OCI-LY1 (cell line): ENCODE results near the gene ANKMY1.

Experiments
- H2AFZ ChIP-seq: fragments of 200-600 bp; sonication (generic), shearing (Covaris generic); 2 replicates; pipeline ENCODE4 v1.6.0; 2014; ENCODE audit warnings: antibody characterized with exemption, mild to moderate bottlenecking, low read length
- H3F3A ChIP-seq: fragments of 200-600 bp; sonication (generic), shearing (Covaris generic); 2 replicates; pipeline ENCODE4 v1.6.0; 2014; ENCODE audit warnings: mild to moderate bottlenecking, antibody characterized with exemption, low read length, moderate library complexity; ENCODE audit not compliant: insufficient read depth
- H3K27ac ChIP-seq: fragments of 200-600 bp; sonication (generic); 2 replicates; pipeline ENCODE4 v1.5.1; 2014; ENCODE audit warnings: low read length, mixed run types, mild to moderate bottlenecking, low read depth; ENCODE audit not compliant: poor library complexity, severe bottlenecking
- H3K27me3 ChIP-seq: fragments of 200-600 bp; sonication (generic); 2 replicates; pipeline ENCODE4 v1.6.0; 2014; ENCODE audit warnings: antibody characterized with exemption, mild to moderate bottlenecking, low read length, moderate library complexity; ENCODE audit not compliant: insufficient read depth
- H3K36me3 ChIP-seq: fragments of 200-600 bp; sonication (generic); 2 replicates; pipeline ENCODE4 v1.6.1; 2014; ENCODE audit warnings: mild to moderate bottlenecking, antibody characterized with exemption, low read length, moderate library complexity, mixed read lengths; ENCODE audit not compliant: insufficient read depth
- H3K4me1 ChIP-seq: fragments of 200-600 bp; sonication (generic); 2 replicates; pipeline ENCODE4 v1.5.1; 2014; ENCODE audit warnings: mild to moderate bottlenecking, low read length, moderate library complexity; ENCODE audit not compliant: insufficient read depth, severe bottlenecking
- H3K4me2 ChIP-seq: fragments of 200-600 bp; sonication (generic), shearing (Covaris generic); 2 replicates; pipeline ENCODE4 v1.6.1; 2014; ENCODE audit warnings: low read length
- H3K4me3 ChIP-seq: fragments of 200-600 bp; sonication (generic); 2 replicates; pipeline ENCODE4 v1.5.1; 2014; ENCODE audit warnings: low read length, low read depth, mild to moderate bottlenecking, mixed read lengths; ENCODE audit not compliant: poor library complexity, severe bottlenecking
- H3K79me2 ChIP-seq: fragments of 200-600 bp; shearing (Covaris generic); 2 replicates; pipeline ENCODE4 v1.6.1; 2016; ENCODE audit warnings: mixed run types, low read length, mixed read lengths; ENCODE audit not compliant: insufficient read depth
- H3K9ac ChIP-seq: fragments of 200-600 bp; sonication (generic), shearing (Covaris generic); 2 replicates; pipeline ENCODE4 v1.6.1; 2014; ENCODE audit warnings: mild to moderate bottlenecking, low read length, mixed read lengths
- H3K9me2 ChIP-seq: fragments of 200-600 bp; sonication (generic), shearing (Covaris generic); 2 replicates; pipeline ENCODE4 v1.6.1; 2014; ENCODE audit warnings: low read depth, mild to moderate bottlenecking, low read length, mixed read lengths
- H3K9me3 ChIP-seq: fragments of 200-600 bp; shearing (Covaris generic); 2 replicates; pipeline ENCODE4 v1.6.1; 2014; ENCODE audit warnings: low read length, mixed read lengths
- H4K20me1 ChIP-seq: fragments of 200-600 bp; sonication (generic), shearing (Covaris generic); 2 replicates; pipeline ENCODE4 v1.6.0; 2016; ENCODE audit warnings: mild to moderate bottlenecking, low read length; ENCODE audit not compliant: insufficient read depth
- EZH2 ChIP-seq: fragments of 200-600 bp; sonication (generic), shearing (Covaris generic); IDR thresholded peaks from 2 replicates; pipeline ENCODE4 v1.8.0; 2017; ENCODE audit warnings: borderline replicate concordance, mixed run types, mild to moderate bottlenecking, antibody characterized with exemption, low read length, moderate library complexity, mixed read lengths
- TF ChIP-seq, protein P1 (sequence below): fragments of 200-600 bp; sonication (generic), shearing (Covaris generic); IDR thresholded peaks from 2 replicates; pipeline ENCODE4 v1.5.1; 2017; ENCODE audit warnings: mild to moderate bottlenecking, antibody characterized with exemption, low read length, moderate library complexity, mixed read lengths

Gene ANKMY1

DNA sequence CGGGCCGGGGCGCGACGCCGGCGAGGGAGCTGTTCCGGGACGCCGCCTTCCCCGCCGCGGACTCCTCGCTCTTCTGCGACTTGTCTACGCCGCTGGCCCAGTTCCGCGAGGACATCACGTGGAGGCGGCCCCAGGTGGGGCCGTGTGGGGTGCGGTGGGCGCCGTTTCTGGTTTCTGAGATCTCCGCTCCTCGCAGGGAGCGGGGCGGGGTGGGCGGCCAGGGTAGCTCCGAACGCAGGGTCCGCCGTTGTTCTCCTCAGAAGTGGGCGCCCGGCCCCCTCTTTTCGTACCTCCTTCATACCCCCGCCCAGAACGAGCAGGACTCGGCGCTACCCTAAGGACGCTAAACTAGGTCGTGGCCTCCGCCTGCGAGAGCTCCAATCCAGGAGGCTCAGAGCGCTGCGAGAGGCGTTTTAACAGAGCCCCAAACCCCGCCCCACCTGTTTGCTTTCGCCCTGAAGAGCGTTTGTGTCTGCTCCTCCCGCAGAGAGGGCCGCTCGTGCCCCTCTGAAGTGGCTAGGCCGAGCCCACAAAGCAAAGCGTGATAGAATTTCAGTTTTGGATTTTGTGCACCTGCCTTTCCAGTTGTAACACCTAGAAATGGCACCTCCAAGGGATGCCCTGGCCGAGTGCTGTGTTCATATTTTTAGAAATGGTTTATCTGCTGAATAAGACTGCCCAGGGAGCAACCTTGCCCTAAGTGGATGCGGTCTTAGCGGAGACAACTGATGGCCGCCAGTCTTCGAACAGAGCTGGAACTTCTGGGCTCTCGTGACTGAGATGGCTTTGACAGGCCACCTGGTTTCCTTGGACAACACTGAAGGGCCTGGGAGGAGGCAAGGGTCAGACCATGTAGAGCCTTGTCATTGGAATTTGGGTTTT lies 29.4 kb upstream of the ANKMY1 start:
- H3K4me1 ChIP-seq, result peaks cover 40% of the 10 kb centered on the region
- H3K79me2 ChIP-seq, result peaks cover 6% of the 10 kb centered on the region; the same call in 1 of the 2 replicates
- H3K4me2 ChIP-seq, result peak overlapping the region; percentile 83
- H3K9ac ChIP-seq, result peak overlapping the region; percentile 80
- no peak overlapping the region for H2AFZ ChIP-seq
- TF ChIP-seq, protein P1, sequence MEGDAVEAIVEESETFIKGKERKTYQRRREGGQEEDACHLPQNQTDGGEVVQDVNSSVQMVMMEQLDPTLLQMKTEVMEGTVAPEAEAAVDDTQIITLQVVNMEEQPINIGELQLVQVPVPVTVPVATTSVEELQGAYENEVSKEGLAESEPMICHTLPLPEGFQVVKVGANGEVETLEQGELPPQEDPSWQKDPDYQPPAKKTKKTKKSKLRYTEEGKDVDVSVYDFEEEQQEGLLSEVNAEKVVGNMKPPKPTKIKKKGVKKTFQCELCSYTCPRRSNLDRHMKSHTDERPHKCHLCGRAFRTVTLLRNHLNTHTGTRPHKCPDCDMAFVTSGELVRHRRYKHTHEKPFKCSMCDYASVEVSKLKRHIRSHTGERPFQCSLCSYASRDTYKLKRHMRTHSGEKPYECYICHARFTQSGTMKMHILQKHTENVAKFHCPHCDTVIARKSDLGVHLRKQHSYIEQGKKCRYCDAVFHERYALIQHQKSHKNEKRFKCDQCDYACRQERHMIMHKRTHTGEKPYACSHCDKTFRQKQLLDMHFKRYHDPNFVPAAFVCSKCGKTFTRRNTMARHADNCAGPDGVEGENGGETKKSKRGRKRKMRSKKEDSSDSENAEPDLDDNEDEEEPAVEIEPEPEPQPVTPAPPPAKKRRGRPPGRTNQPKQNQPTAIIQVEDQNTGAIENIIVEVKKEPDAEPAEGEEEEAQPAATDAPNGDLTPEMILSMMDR, result no peak
- no peak for TF ChIP-seq EZH2
- H3K9me2 ChIP-seq, result no peaks in the 10 kb centered on the region
- H3K27me3 ChIP-seq, result no peaks in the 10 kb centered on the region
- H3K4me3 ChIP-seq, result peak overlapping the region; percentile 71
- no peaks in the 10 kb centered on the region for H4K20me1 ChIP-seq
- no peaks in the 10 kb centered on the region for H3F3A ChIP-seq
- H3K9me3 ChIP-seq, result no peaks in the 10 kb centered on the region
- H3K27ac ChIP-seq, result no peak overlapping the region
- peaks cover 5% of the 10 kb centered on the region; the same call in 1 of the 2 replicates for H3K36me3 ChIP-seq

DNA sequence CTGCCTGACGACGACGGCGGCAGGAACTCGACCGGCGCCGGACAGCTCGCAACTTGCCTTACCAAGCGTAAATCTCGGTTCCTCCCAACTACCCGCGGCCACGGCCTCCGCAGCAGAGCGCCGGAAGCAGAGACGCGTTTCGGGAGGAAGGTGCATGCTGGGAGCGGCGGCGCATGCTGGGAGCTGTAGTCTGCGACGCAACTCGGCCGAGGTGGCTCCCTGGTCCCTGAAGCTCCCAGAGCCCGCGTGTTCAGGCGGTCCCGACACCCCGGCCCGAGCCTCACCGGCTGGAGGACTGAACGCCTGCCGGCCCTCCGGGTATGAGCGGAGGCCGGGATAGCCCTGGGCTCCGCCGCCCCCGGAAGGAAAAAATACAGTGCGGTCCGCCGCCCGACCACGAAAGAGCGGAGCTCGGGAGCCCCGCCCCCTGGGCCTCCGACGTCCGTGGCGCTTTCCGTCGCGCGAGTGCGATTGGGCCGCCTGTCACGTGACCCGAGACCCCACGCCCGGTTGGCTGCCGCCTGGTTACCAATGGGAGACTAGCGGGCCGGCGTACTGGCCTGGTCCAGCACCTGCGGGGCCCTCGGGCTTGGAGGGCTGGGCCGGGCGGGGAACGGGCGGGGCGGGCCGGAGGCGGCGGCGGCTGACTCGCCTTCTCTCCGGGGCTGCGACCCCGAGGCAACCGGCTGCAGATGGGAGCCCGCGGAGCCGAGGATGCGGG lies 28.6 kb upstream of the ANKMY1 start, which contains the start of gene CAPN10:
TSS of gene CAPN10 (plus strand) at position 537 of the 721 bp plus-strand sequence. CDS start at position 715, 178 bp downstream.
- Histone ChIP-seq H3K9me2 (no peaks in the 10 kb centered on the region), H3F3A (no peaks in the 10 kb centered on the region), H3K27me3 (no peaks in the 10 kb centered on the region), H3K4me2 (peak within 1 kb of the TSS; percentile 83), H4K20me1 (no peaks in the 10 kb centered on the region), H3K27ac (peak within 1 kb of the TSS; percentile 98), H3K9me3 (no peaks in the 10 kb centered on the region), H3K4me1 (peaks cover 41% of the 10 kb centered on the region), H3K9ac (peak within 1 kb of the TSS; percentile 80), H3K4me3 (peak within 1 kb of the TSS; percentile 71), H2AFZ (no peak within 1 kb of the TSS), H3K79me2 (peaks cover 6% of the 10 kb centered on the region; the same call in 1 of the 2 replicates), H3K36me3 (no peaks in the 10 kb centered on the region)
- TF ChIP-seq, protein P1, result no peak
- TF ChIP-seq EZH2, result no peak

DNA sequence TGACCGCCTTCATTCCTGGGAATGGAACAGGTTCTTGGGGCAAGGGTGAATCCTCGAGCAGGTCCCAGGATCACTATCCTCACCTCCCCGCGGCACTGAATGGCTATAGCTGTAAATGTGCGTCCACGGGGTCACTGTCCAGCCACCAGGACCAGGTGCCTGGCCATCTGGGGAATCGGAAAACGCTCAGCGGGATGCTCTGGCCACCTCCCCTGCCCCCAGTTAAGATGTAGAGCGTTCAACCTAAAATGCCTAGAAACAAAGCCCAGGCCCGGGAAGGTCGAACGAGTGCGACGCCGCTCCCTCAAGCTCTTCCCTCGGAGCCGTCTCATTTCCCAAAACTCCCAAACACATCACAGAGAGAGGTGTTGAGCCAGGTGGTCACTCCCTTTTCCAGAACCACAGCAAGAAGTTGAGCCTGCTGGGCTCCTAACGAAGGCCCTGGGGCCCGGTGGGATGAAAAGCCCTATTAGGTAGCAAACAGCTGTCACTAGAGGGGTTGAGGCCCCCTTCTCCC lies 28.0 kb upstream of the ANKMY1 start:
- Histone ChIP-seq H3K9me2 (no peaks in the 10 kb centered on the region), H3K4me1 (peaks cover 47% of the 10 kb centered on the region), H3K4me2 (peak overlapping the region; percentile 83), H3K9me3 (no peaks in the 10 kb centered on the region), H3K9ac (peak overlapping the region; percentile 80), H3K27ac (peak overlapping the region; percentile 98), H3K4me3 (peak overlapping the region; percentile 71), H4K20me1 (no peaks in the 10 kb centered on the region), H3K36me3 (no peaks in the 10 kb centered on the region), H2AFZ (no peak overlapping the region), H3F3A (no peaks in the 10 kb centered on the region), H3K79me2 (peaks cover 6% of the 10 kb centered on the region; the same call in 1 of the 2 replicates), H3K27me3 (no peaks in the 10 kb centered on the region)
- no peak for TF ChIP-seq EZH2
- TF ChIP-seq, protein P1, result no peak
